CD4-positive, alpha-beta T cell treated with Interleukin-15 for 1 hour (primary cell): ENCODE results near the gene MAD1L1.

ENCODE experiments used
- DNase-seq: peaks from one replicate; pipeline ENCODE4 v3.0.0-alpha.2; 2020

The MAD1L1 gene

GRCh38 chr7:1785839-1786238 is 446.9 kb downstream of the MAD1L1 start:
- no peak for DNase-seq

GRCh38 chr7:1781369-1781768 is 451.4 kb downstream of the MAD1L1 start:
- DNase-seq = no peak

GRCh38 chr7:1779445-1779844 is 453.3 kb downstream of the MAD1L1 start:
- no peak for DNase-seq

GRCh38 chr7:1777122-1777521 is 455.6 kb downstream of the MAD1L1 start:
- DNase-seq = no peak

GRCh38 chr7:1775389-1775788 is 457.4 kb downstream of the MAD1L1 start:
- no peak for DNase-seq

- no peak for DNase-seq
Measured at GRCh38 chr7:1770331-1770730, 462.4 kb downstream of the MAD1L1 start.

GRCh38 chr7:1769286-1770200 is 463.2 kb downstream of the MAD1L1 start:
- DNase-seq = no peak

GRCh38 chr7:1768832-1769231 is 463.9 kb downstream of the MAD1L1 start:
- DNase-seq = no peak

- no peak for DNase-seq
Measured at GRCh38 chr7:1767524-1767923, 465.2 kb downstream of the MAD1L1 start.
